Left lobe of liver (tissue), 2 donors: ENCODE data around the gene PRSS33. TPM values are rescaled to one million over a fixed set of nuclear protein-coding genes. Genes with fewer than 3 reads are reported as not detected.

ENCODE experiments used
- ATAC-seq: fragments of 200-7000 bp; cut with Tn5 transposase; one replicate; pipeline ENCODE4 v1.9.1; 2020; ENCODE audit warnings: mild to moderate bottlenecking, moderate library complexity
- DNase-seq: peaks from one replicate; pipeline ENCODE4 v3.0.0-alpha.2; 2020; ENCODE audit warnings: low spot score
- total RNA-seq: library from RNA; stranded (reverse); gene quantifications from one replicate; pipeline ENCODE4 v1.2.1, GENCODE V29; 2021
- donor health status: DM: no; HTN: no; CAD: no; lungs with moderate emphysema.
- donor health status: DM: no; HTN: yes; CAD: no.

Gene PRSS33
- total RNA-seq, 1 donor from 2014 or later, result not detected

DNA sequence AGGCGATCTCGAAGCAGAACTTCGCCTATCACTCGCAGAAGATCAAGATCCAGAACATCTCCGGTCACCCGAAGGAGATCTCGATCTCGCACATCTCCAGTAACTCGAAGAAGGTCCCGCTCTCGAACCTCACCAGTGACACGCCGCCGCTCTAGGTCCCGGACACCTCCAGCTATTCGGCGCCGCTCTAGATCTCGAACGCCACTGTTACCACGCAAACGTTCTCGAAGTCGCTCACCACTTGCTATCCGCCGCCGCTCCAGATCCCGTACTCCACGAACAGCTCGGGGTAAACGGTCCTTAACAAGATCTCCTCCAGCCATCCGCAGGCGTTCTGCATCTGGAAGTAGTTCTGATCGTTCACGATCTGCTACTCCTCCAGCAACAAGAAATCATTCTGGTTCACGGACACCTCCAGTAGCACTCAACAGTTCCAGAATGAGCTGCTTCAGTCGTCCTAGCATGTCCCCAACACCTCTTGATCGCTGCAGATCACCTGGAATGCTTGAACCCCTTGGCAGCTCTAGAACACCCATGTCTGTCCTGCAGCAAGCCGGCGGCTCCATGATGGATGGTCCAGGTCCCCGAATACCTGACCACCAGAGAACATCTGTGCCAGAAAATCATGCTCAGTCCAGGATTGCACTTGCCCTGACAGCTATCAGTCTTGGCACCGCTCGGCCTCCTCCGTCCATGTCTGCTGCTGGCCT is 20.8 kb downstream of the PRSS33 start:
- DNase-seq (no peak), ATAC-seq (no peak)

DNA sequence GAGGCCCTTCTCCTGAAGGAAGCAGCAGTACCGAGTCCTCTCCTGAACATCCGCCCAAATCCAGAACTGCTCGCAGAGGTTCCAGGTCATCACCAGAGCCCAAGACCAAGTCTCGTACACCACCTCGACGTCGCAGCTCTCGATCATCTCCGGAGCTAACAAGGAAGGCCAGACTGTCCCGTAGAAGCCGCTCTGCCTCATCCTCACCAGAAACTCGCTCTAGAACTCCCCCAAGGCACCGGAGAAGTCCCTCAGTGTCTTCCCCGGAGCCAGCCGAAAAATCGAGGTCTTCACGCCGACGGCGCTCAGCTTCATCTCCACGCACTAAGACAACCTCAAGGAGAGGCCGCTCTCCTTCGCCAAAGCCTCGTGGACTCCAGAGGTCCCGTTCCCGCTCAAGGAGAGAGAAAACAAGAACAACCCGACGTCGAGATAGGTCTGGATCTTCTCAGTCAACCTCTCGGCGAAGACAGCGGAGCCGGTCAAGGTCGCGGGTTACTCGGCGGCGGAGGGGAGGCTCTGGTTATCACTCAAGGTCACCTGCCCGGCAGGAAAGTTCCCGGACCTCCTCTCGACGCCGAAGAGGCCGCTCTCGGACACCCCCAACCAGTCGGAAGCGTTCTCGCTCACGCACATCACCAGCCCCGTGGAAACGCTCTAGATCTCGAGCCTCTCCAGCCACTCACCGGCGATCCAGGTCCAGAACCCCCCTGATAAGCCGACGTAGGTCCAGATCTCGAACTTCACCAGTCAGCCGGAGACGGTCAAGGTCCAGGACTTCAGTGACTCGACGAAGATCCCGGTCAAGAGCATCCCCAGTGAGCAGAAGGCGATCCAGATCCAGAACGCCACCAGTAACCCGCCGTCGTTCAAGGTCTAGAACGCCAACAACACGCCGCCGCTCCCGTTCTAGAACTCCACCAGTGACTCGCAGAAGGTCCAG is 21.6 kb downstream of the PRSS33 start:
- ATAC-seq (no peak), DNase-seq (no peak)

- DNase-seq, result no peak
Measured at GRCh38 chr16:2764718-2765117, 22.6 kb downstream of the PRSS33 start.

DNA sequence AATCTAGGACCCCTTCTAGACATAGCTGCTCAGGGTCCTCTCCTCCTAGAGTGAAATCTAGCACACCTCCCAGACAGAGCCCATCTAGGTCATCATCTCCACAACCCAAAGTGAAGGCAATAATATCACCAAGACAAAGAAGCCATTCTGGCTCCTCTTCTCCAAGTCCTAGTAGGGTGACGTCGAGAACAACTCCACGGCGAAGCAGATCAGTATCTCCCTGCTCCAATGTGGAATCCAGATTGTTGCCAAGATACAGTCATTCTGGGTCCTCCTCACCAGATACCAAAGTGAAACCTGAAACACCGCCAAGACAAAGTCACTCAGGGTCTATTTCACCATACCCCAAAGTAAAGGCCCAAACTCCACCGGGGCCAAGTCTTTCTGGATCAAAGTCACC is 24.2 kb downstream of the PRSS33 start:
- no peak for DNase-seq
- peak; percentile 69 for ATAC-seq

More at GRCh38 chr16:2764718-2765117, 22.6 kb downstream of the PRSS33 start:
- no peak for ATAC-seq

DNA sequence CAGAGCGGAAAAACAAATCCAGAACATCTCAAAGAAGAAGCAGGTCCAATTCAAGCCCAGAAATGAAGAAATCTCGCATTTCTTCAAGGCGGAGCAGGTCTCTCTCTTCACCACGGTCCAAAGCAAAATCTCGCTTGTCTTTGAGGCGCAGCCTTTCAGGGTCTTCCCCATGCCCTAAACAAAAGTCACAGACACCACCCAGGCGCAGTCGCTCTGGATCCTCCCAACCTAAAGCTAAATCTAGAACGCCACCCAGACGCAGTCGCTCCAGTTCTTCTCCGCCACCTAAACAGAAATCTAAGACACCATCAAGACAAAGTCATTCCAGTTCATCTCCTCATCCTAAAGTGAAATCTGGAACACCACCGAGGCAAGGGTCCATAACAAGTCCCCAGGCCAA is 24.6 kb downstream of the PRSS33 start:
- ATAC-seq (peak; percentile 4), DNase-seq (no peak)

GRCh38 chr16:2761886-2762583 is 25.3 kb downstream of the PRSS33 start:
- no peak for DNase-seq
- no peak for ATAC-seq

DNA sequence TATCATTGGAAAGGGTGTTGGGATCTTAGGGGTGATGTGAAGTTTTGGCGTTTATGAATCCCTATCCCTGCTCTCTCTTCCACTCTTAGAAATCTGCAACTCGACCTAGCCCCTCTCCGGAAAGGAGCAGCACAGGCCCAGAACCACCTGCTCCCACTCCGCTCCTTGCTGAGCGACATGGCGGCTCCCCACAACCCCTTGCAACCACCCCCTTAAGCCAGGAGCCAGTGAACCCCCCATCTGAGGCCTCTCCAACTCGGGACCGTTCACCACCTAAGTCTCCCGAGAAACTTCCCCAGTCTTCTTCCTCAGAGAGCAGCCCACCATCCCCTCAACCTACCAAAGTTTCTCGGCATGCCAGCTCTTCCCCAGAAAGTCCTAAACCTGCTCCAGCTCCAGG is 25.9 kb downstream of the PRSS33 start:
- DNase-seq, result no peak
- no peak for ATAC-seq

- ATAC-seq (no peak), DNase-seq (no peak)
Measured at GRCh38 chr16:2757344-2757743, 30.0 kb downstream of the PRSS33 start.

DNA sequence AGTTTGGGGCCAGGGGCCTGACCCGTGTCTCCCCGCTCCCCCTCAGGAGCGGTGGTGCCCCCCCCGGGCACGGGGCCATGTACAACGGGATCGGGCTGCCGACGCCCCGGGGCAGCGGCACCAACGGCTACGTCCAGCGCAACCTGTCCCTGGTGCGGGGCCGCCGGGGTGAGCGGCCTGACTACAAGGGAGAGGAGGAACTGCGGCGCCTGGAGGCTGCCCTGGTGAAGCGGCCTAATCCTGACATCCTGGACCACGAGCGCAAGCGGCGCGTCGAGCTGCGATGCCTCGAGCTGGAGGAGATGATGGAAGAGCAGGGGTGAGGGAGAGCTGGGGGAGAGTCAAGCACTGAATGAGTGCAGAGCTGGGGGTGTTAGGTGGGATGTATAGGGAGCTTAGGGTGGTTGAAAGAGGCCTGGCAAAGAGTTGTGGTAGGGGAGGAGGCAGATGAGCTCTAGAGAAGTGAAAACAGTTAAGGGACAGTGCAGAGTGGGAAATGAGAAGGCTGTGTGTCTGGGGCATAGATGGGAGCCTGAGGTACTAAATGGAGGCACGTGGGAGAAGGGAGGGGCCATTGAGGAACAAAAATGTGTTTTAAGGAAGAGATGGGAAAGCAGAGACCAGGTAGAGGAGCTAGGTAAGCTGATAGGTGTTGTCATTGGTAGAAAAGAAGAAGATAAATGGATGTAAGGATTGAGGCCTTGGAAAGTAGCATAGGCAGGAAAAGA is 30.9 kb downstream of the PRSS33 start:
- DNase-seq (no peak), ATAC-seq (no peak)

- DNase-seq, result no peak
- no peak for ATAC-seq
Measured at GRCh38 chr16:2755158-2755557, 32.2 kb downstream of the PRSS33 start.

DNA sequence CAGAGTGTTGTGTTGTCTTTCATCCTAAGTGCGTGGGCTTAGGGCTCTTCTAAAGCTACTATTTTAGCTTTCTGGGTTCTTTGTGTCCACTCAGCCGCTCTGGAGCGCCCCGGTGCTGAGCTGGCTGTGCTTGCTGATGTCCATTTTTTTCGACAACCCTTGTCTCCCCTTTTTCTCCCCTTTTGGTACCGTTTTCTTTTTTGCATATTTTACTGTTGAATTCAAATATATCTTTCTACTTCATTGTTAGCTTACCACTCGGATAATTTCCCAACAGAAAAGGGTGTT is 33.7 kb downstream of the PRSS33 start:
- no peak for ATAC-seq
- no peak for DNase-seq

- peak; percentile 84 for ATAC-seq
- peak; percentile 92 for DNase-seq
Measured at GRCh38 chr16:2752850-2753732, 34.3 kb downstream of the PRSS33 start.

- peak; percentile 88 for ATAC-seq
- peak; percentile 96 for DNase-seq
Measured at GRCh38 chr16:2752035-2752849, 35.1 kb downstream of the PRSS33 start, which contains the start of gene SRRM2. SRRM2 (plus strand) TSS chr16:2752638; CDS start chr16:2756365, 3,727 bp downstream.

GRCh38 chr16:2751577-2752034 is 35.8 kb downstream of the PRSS33 start:
- no peak for ATAC-seq
- no peak for DNase-seq

DNA sequence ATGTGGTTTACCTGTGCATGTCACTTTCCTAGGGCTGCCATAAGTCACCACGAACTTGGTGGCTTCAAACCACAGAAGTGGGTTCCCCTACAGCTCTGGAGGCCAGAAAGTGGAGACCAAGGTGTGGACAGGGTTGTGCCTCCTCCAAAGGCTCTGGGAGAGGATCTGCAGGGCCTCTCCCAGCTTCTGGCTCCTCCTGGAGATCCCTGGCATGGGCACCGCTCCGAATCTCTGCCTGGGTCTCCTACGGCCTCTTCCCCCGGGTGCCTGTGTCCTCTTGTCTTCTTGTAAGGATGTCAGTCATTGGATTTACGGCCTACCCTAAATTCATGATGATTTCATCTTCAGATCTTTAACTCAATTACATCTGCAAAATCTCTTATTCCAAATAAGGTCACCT is 37.4 kb downstream of the PRSS33 start:
- DNase-seq (no peak), ATAC-seq (no peak)

DNA sequence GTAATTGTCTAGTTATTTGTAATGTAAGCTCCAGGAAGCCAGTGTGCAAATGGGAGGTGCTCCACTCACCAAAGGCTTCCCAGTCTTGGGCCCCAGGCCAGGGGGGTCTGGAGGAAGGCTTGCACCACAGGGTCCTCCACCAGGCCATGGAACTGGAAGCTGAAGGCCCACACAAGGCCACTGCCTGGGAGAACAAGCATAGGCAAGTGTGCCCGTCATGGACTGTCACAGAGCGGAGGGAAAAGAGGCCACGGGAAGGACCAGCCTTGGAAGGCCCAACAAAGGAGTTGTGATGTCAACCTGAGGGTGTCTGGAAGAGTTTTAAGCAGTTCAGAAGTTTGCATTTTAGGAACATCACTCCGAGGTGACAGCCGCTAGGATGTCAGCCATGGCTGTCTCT is 37.9 kb downstream of the PRSS33 start:
- no peak for ATAC-seq
- DNase-seq, result no peak

DNA sequence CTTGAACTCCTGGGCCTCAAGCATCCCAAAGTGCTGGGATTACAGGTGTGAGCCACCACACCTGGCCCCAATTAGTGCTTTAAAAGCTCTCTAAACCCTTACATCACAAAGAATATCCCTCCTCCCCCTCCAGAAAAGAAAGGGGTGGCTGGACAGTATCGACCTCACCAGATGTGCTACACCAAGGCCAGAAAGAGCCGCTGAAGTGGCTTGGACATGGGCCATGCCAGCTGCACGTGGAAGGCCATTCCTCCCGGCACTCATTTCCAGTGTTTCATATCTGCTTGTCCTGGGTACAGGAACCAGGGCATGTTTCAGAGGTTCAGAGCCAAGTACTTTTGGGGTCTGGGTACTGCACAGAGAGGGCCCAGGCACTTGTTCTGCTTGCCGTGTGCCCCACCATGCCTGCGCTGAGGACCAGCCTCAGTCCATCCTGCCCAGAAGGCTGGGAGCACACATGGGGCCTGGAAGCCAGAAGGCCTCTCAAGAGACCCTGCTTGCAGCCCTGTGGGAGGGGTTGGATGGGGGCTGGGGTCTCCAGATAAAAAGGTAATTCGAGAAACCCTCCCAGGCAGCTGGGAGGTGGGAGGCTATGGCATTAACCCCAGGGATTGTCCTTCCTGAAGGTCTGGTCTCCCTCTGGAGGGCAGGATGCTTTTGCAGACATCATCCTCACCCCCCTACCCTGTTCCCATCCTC is 38.5 kb downstream of the PRSS33 start:
- ATAC-seq, result no peak
- DNase-seq, result no peak

DNA sequence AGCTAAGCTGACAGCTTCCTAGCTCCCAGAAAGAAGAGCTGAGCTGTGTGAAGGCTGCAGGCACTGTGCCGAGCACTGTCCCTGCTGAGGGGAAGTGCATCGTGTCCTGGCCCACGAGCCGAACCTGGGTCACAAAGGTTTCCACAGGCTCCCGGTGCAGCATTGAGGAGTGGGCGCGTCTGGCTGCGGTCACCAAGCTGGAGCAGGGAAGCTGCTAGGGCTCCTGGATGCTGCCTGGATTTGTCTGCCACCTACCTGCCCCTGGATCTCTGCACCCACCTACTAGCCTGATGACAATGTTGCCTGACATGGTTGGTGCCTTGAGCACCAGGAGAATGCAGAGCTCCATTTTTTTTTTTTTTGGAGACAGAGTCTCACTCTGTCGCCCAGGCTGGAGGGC is 41.4 kb downstream of the PRSS33 start:
- ATAC-seq, result no peak
- no peak for DNase-seq
